CD14-positive monocyte (primary cell): ENCODE data around the gene PLK5. TPM values are rescaled to one million over a fixed set of nuclear protein-coding genes. Genes with fewer than 3 reads are reported as not detected.
A peak's percentile ranks its signal among the peaks of the same experiment; 100 is the strongest.

ENCODE experiments used
- DNase-seq, 3 donors: peaks; one replicate each; pipeline ENCODE4 v3.0.0-alpha.2; 2011 to 2022
- H2AFZ ChIP-seq: 2 replicates; pipeline ENCODE4 v1.6.0; 2012; ENCODE audit warnings: mild to moderate bottlenecking, low read depth, low read length, inconsistent platforms; ENCODE audit not compliant: insufficient read depth, poor library complexity, severe bottlenecking
- H3K27ac ChIP-seq, 2 donors: 1 replicate in 1 of 2; 2 replicates in 1 of 2; pipeline ENCODE4 v1.5.1; 2012 to 2013; ENCODE audit warnings: low read length in 2 of 2, control low read depth in 1 of 2, inconsistent platforms in 1 of 2, low read depth in 1 of 2, mild to moderate bottlenecking in 1 of 2
- H3K27me3 ChIP-seq, 2 donors: one replicate each; pipeline versions ENCODE4 v1.6.0 to v1.6.1; 2011 to 2013; ENCODE audit warnings: low read length in 2 of 2; ENCODE audit not compliant: control insufficient read depth in 2 of 2, insufficient read depth in 2 of 2
- H3K36me3 ChIP-seq, 2 donors: replicated peaks in 1 of 2; 1 replicate in 1 of 2; 2 replicates in 1 of 2; pipeline versions ENCODE4 v1.5.1 to v1.6.1; 2012 to 2013; ENCODE audit warnings: low read length in 2 of 2, control low read depth in 1 of 2, inconsistent platforms in 1 of 2, mild to moderate bottlenecking in 1 of 2; ENCODE audit not compliant: insufficient read depth in 2 of 2, control insufficient read depth in 1 of 2
- H3K4me1 ChIP-seq, 2 donors: 1 replicate in 1 of 2; 2 replicates in 1 of 2; pipeline versions ENCODE4 v1.5.1 to v1.6.1; 2012 to 2013; ENCODE audit warnings: low read length in 2 of 2, control low read depth in 1 of 2, inconsistent platforms in 1 of 2, mild to moderate bottlenecking in 1 of 2, moderate library complexity in 1 of 2; ENCODE audit not compliant: insufficient read depth in 2 of 2, control insufficient read depth in 1 of 2
- H3K4me2 ChIP-seq: replicated peaks from 2 replicates; pipeline ENCODE3; 2012; ENCODE audit warnings: low read length, moderate library complexity, mild to moderate bottlenecking; ENCODE audit not compliant: poor library complexity, severe bottlenecking; ENCODE audit errors: extremely low read depth
- H3K4me3 ChIP-seq, 3 experiments: fragments of 200-600 bp in 1 of 3; sonication (generic) in 1 of 3; replicated peaks in 1 of 3; 1 replicate in 2 of 3; 2 replicates in 1 of 3; pipeline ENCODE4 v1.5.1; 2011 to 2013; ENCODE audit warnings: low read length in 3 of 3, mild to moderate bottlenecking in 3 of 3, control low read depth in 2 of 3, low read depth in 2 of 3, inconsistent platforms in 1 of 3, moderate library complexity in 1 of 3
- H3K79me2 ChIP-seq: 2 replicates; pipeline ENCODE4 v1.6.0; 2012; ENCODE audit warnings: mild to moderate bottlenecking, control low read depth, inconsistent platforms, low read length, moderate library complexity; ENCODE audit not compliant: insufficient read depth
- H3K9ac ChIP-seq: 2 replicates; pipeline ENCODE4 v1.6.0; 2017; ENCODE audit warnings: low read length, mild to moderate bottlenecking; ENCODE audit not compliant: insufficient read depth, poor library complexity, severe bottlenecking
- H3K9me3 ChIP-seq, 2 donors: replicated peaks in 1 of 2; 1 replicate in 1 of 2; 2 replicates in 1 of 2; pipeline versions ENCODE4 v1.5.1 to v1.6.1; 2012 to 2013; ENCODE audit warnings: low read length in 2 of 2, control low read depth in 1 of 2; ENCODE audit not compliant: control insufficient read depth in 1 of 2, insufficient read depth in 1 of 2
- H4K20me1 ChIP-seq: 2 replicates; pipeline ENCODE4 v1.6.0; 2012; ENCODE audit warnings: mild to moderate bottlenecking, low read length, control low read depth, moderate library complexity; ENCODE audit not compliant: insufficient read depth
- H3K27ac Mint-ChIP-seq, 7 donors: one replicate each; pipeline ENCODE4 v1.8.0; 2020; ENCODE audit warnings: mild to moderate bottlenecking in 7 of 7, mixed read lengths in 7 of 7, moderate library complexity in 6 of 7, inconsistent platforms in 2 of 7
- H3K27me3 Mint-ChIP-seq, 3 donors: one replicate each; pipeline ENCODE4 v1.8.0; 2021 to 2022; ENCODE audit warnings: low read depth in 3 of 3, mild to moderate bottlenecking in 3 of 3, mixed read lengths in 3 of 3, moderate library complexity in 3 of 3, inconsistent platforms in 1 of 3
- H3K36me3 Mint-ChIP-seq, 2 donors: one replicate each; pipeline ENCODE4 v1.8.0; 2020; ENCODE audit warnings: mixed read lengths in 2 of 2, inconsistent platforms in 1 of 2, mild to moderate bottlenecking in 1 of 2
- H3K4me1 Mint-ChIP-seq: one replicate; pipeline ENCODE4 v1.8.0; 2020; ENCODE audit warnings: mild to moderate bottlenecking, mixed read lengths
- H3K4me3 Mint-ChIP-seq, 2 donors: one replicate each; pipeline ENCODE4 v1.8.0; 2020; ENCODE audit warnings: mild to moderate bottlenecking in 2 of 2, mixed read lengths in 2 of 2, moderate library complexity in 1 of 2
- H3K9me3 Mint-ChIP-seq, 7 donors: one replicate each; pipeline ENCODE4 v1.8.0; 2020 to 2022; ENCODE audit warnings: mixed read lengths in 7 of 7, mild to moderate bottlenecking in 6 of 7, moderate library complexity in 6 of 7, inconsistent platforms in 2 of 7
- WGBS: methylation state at CpG from one replicate; pipeline ENCODE4 v1.1.5; 2013; ENCODE audit warnings: missing lambda C conversion rate; ENCODE audit not compliant: insufficient coverage; 5-methylcytosine and 5-hydroxymethylcytosine counted together
- intact Hi-C, 2 donors: fragments of 100-400 bp; cut with micrococcal nuclease; formaldehyde crosslinking; loops; one replicate each; pipeline versions ENCODE4 v1.15.0 to v1.15.1; 2023
- polyA plus RNA-seq, 3 donors: library from polyadenylated mRNA; depleted of rRNA in 1 of 3; unstranded in 2 of 3; stranded (reverse) in 1 of 3; fragments of 300-500 nt in 2 of 3; fragments of >200 nt in 1 of 3; fragmentation: Illumina TruSeq in 2 of 3; gene quantifications; 1 replicate in 2 of 3; 2 replicates in 1 of 3; pipeline ENCODE4 v1.2.3, GENCODE V29; 2012 to 2021
- TF ChIP-seq, protein P1 (sequence below): fragments of 200-600 bp; IDR thresholded peaks from one replicate; pipeline ENCODE4 v1.8.0; 2022; ENCODE audit warnings: antibody characterized with exemption, mild to moderate bottlenecking

The PLK5 gene
- polyA plus RNA-seq, 3 donors, result not detected

DNA sequence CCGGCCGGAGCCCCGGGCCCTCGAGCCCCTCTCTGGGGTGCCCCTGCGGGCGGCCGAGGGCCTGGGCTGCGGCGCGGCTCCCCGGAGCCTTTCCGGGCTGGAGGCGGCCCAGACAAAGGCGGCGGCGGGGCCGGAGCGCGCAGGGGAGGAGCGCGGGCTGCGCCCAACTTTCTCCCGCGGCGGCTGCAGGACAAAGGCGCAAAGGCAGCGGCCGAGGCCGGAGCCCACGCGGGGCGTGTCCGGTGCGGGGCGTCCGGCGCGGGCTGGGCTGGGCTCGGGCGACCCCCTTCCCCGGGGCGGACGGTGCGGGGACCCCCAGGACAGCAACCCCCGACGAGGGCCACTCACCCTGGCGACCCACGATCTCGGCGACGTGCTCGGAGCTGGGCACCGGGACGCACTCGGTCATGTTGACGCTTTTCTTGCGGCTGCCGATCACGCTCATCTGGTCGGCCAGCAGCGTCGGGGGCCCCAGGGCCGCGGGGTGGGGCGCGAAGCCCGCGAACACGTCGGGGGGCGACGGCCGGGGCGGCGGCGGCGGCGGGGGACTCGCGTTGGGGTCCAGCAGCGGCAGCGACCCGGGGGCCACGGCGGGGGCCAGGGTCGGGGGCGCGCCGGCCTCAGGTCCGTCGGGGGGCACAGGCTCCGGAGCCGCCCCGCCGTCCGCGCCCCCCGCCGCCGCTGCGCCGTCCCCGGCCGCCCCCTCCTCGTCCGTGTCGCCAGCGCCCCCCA lies 43.4 kb downstream of the PLK5 start:
- no peak overlapping the region for H3K27ac Mint-ChIP-seq

DNA sequence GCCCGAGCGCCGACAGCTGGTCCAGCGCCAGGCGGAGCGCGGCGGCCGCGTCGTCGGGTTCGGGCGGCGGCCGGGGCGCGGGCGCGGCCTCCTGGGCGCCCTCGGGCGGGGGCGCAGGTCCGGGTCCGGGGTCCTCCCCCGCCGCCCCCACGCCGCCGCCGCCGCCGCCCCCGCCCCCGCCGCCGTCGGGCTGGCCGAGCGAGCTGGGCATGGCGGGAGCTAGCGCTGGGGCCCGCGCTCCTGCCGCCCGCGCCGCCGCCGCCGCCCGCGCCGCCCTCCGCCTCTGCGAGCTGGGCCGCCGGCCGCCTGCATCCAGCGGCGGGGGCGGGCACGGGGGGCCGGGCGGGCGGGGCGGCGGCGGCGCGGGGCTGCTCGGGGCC lies 44.0 kb downstream of the PLK5 start:
- WGBS, result 1% methylated on average over 69 of the region's 73 CpGs
- intact Hi-C loops, result loop anchor here in 1 of 2 donors (5.0 kb wide), 2 partner anchors 76 to 244 kb away; partner anchors contain the start of genes ATP8B3, PCSK4 and REEP6
- no peak overlapping the region for H3K4me3 ChIP-seq

More for the DNA sequence above, 43.4 kb downstream of the PLK5 start:
- no peak for DNase-seq
- H3K36me3 Mint-ChIP-seq, result peaks cover 0 to 4% of the 10 kb centered on the region in 2 donors
- no peak overlapping the region for H3K27ac ChIP-seq
- WGBS, result 2% methylated on average over 99 of the region's 108 CpGs
- peak overlapping the region; percentile 61 for H2AFZ ChIP-seq
- H3K9me3 Mint-ChIP-seq, result peaks cover 0 to 8% (median 3%) of the 10 kb centered on the region in 7 donors
- intact Hi-C loops, result loop anchor here in 1 of 2 donors (5.0 kb wide), 2 partner anchors 75 to 245 kb away; partner anchors contain the start of genes ATP8B3, PCSK4 and REEP6
- H3K9me3 ChIP-seq, result no peaks in the 10 kb centered on the region
- TF ChIP-seq, protein P1, sequence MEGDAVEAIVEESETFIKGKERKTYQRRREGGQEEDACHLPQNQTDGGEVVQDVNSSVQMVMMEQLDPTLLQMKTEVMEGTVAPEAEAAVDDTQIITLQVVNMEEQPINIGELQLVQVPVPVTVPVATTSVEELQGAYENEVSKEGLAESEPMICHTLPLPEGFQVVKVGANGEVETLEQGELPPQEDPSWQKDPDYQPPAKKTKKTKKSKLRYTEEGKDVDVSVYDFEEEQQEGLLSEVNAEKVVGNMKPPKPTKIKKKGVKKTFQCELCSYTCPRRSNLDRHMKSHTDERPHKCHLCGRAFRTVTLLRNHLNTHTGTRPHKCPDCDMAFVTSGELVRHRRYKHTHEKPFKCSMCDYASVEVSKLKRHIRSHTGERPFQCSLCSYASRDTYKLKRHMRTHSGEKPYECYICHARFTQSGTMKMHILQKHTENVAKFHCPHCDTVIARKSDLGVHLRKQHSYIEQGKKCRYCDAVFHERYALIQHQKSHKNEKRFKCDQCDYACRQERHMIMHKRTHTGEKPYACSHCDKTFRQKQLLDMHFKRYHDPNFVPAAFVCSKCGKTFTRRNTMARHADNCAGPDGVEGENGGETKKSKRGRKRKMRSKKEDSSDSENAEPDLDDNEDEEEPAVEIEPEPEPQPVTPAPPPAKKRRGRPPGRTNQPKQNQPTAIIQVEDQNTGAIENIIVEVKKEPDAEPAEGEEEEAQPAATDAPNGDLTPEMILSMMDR, result no peak
- no peaks in the 10 kb centered on the region for H3K36me3 ChIP-seq
- peaks cover 21 to 67% (median 34%) of the 10 kb centered on the region in 3 donors for H3K27me3 Mint-ChIP-seq
- no peak overlapping the region for H3K9ac ChIP-seq
- no peaks in the 10 kb centered on the region for H3K79me2 ChIP-seq
- peak overlapping the region in 2 of 3 experiments; percentile 7 to 70 for H3K4me3 ChIP-seq
- peaks cover 3 to 27% of the 10 kb centered on the region in 2 donors for H3K27me3 ChIP-seq
- no peaks in the 10 kb centered on the region for H4K20me1 ChIP-seq
- H3K4me3 Mint-ChIP-seq, result peak overlapping the region; percentile 64 to 82
- peaks cover 7 to 15% of the 10 kb centered on the region in 2 donors for H3K4me1 ChIP-seq
- H3K4me2 ChIP-seq, result peak overlapping the region; percentile 76
- H3K4me1 Mint-ChIP-seq, result peaks cover 3% of the 10 kb centered on the region

More for the DNA sequence above, 44.0 kb downstream of the PLK5 start:
- Mint-ChIP-seq H3K4me3 (no peak overlapping the region), H3K36me3 (peaks cover 0 to 4% of the 10 kb centered on the region in 2 donors), H3K27ac (no peak overlapping the region), H3K4me1 (peaks cover 3% of the 10 kb centered on the region), H3K9me3 (peaks cover 0 to 8% (median 3%) of the 10 kb centered on the region in 7 donors), H3K27me3 (peaks cover 20 to 67% (median 36%) of the 10 kb centered on the region in 3 donors)
- no peak for DNase-seq
- no peak overlapping the region for H3K4me2 ChIP-seq
- TF ChIP-seq, protein P1, result no peak
- peaks cover 3 to 27% of the 10 kb centered on the region in 2 donors for H3K27me3 ChIP-seq
- no peaks in the 10 kb centered on the region for H4K20me1 ChIP-seq
- no peak overlapping the region for H3K9ac ChIP-seq
- no peak overlapping the region for H2AFZ ChIP-seq
- H3K9me3 ChIP-seq, result no peaks in the 10 kb centered on the region
- no peak overlapping the region for H3K27ac ChIP-seq
- H3K4me1 ChIP-seq, result peaks cover 7 to 15% of the 10 kb centered on the region in 2 donors
- H3K79me2 ChIP-seq, result no peaks in the 10 kb centered on the region
- H3K36me3 ChIP-seq, result no peaks in the 10 kb centered on the region
